ENCODE data around the gene GPHN. TPM values are rescaled to one million over a fixed set of nuclear protein-coding genes. Genes with fewer than 3 reads are reported as not detected.

GPHN gene
- total and polyA plus RNA-seq, 4 donors: 9.1 to 57.6 (median 33.9) TPM

- ATAC-seq (ENCODE audit: insufficient read depth, low FRiP score) (no peak), DNase-seq (no peak)
- H3K27me3 ChIP-seq (ENCODE audit: control insufficient read depth in 3 of 3, insufficient read depth in 3 of 3, low read length in 2 of 3): no peaks in the 10 kb centered on the region
- no peaks in the 10 kb centered on the region for H3K9me3 ChIP-seq (ENCODE audit: control insufficient read depth in 4 of 4, insufficient read depth in 3 of 4, low read length in 3 of 4)
- no peak overlapping the region for H3K9ac ChIP-seq (ENCODE audit: insufficient read depth in 1 of 2, low read length in 2 of 2)
- no peaks in the 10 kb centered on the region for H3K4me1 ChIP-seq (ENCODE audit: control insufficient read depth in 5 of 5, insufficient read depth in 5 of 5, low read length in 5 of 5)
- WGBS, 2 donors: 86 to 89% methylated on average over 2 of the region's 2 CpGs
- TF ChIP-seq CTCF (IDR thresholded peaks at IDR 0.05; ENCODE audit: control extremely low read depth, extremely low read depth): no peak
- no peaks in the 10 kb centered on the region for H3K36me3 ChIP-seq (ENCODE audit: control insufficient read depth in 4 of 4, insufficient read depth in 4 of 4, low read length in 4 of 4)
- H3K4me3 ChIP-seq: no peak overlapping the region
- H3K27ac ChIP-seq (ENCODE audit: low read depth in 1 of 2, low read length in 1 of 2): no peak overlapping the region
These were observed 39.1 kb upstream of the GPHN start for GRCh38 chr14:66468778-66469367.

GRCh38 chr14:66471584-66471983, 36.4 kb upstream of the GPHN start:
- no peaks in the 10 kb centered on the region for H3K4me1 ChIP-seq (ENCODE audit: control insufficient read depth in 5 of 5, insufficient read depth in 5 of 5, low read length in 5 of 5)
- no peak for DNase-seq
- H3K27me3 ChIP-seq (ENCODE audit: control insufficient read depth in 3 of 3, insufficient read depth in 3 of 3, low read length in 2 of 3): no peaks in the 10 kb centered on the region
- no peak overlapping the region for H3K9ac ChIP-seq (ENCODE audit: insufficient read depth in 1 of 2, low read length in 2 of 2)
- no peak for ATAC-seq (ENCODE audit: insufficient read depth, low FRiP score)
- H3K36me3 ChIP-seq (ENCODE audit: control insufficient read depth in 4 of 4, insufficient read depth in 4 of 4, low read length in 4 of 4): no peaks in the 10 kb centered on the region
- WGBS, 2 donors: 72 to 86% methylated on average over 4 of the region's 4 CpGs
- H3K27ac ChIP-seq (ENCODE audit: low read depth in 1 of 2, low read length in 1 of 2): no peak overlapping the region
- no peak for TF ChIP-seq CTCF (IDR thresholded peaks at IDR 0.05; ENCODE audit: control extremely low read depth, extremely low read depth)
- H3K4me3 ChIP-seq: no peak overlapping the region
- no peaks in the 10 kb centered on the region for H3K9me3 ChIP-seq (ENCODE audit: control insufficient read depth in 4 of 4, insufficient read depth in 3 of 4, low read length in 3 of 4)

- no peaks in the 10 kb centered on the region for H3K36me3 ChIP-seq (ENCODE audit: control insufficient read depth in 4 of 4, insufficient read depth in 4 of 4, low read length in 4 of 4)
- TF ChIP-seq CTCF (IDR thresholded peaks at IDR 0.05; ENCODE audit: control extremely low read depth, extremely low read depth): no peak
- ATAC-seq (ENCODE audit: insufficient read depth, low FRiP score) (no peak), DNase-seq (no peak)
- no peak overlapping the region for H3K4me3 ChIP-seq
- no peaks in the 10 kb centered on the region for H3K4me1 ChIP-seq (ENCODE audit: control insufficient read depth in 5 of 5, insufficient read depth in 5 of 5, low read length in 5 of 5)
- no peak overlapping the region for H3K27ac ChIP-seq (ENCODE audit: low read depth in 1 of 2, low read length in 1 of 2)
- no peaks in the 10 kb centered on the region for H3K27me3 ChIP-seq (ENCODE audit: control insufficient read depth in 3 of 3, insufficient read depth in 3 of 3, low read length in 2 of 3)
- H3K9me3 ChIP-seq (ENCODE audit: control insufficient read depth in 4 of 4, insufficient read depth in 3 of 4, low read length in 3 of 4): no peaks in the 10 kb centered on the region
- H3K9ac ChIP-seq (ENCODE audit: insufficient read depth in 1 of 2, low read length in 2 of 2): no peak overlapping the region
These were observed 35.7 kb upstream of the GPHN start for GRCh38 chr14:66472251-66472650.

GRCh38 chr14:66473223-66473622, 34.7 kb upstream of the GPHN start:
- Histone ChIP-seq H3K4me1 (ENCODE audit: control insufficient read depth in 5 of 5, insufficient read depth in 5 of 5, low read length in 5 of 5) (no peaks in the 10 kb centered on the region), H3K4me3 (no peak overlapping the region), H3K36me3 (ENCODE audit: control insufficient read depth in 4 of 4, insufficient read depth in 4 of 4, low read length in 4 of 4) (no peaks in the 10 kb centered on the region), H3K27me3 (ENCODE audit: control insufficient read depth in 3 of 3, insufficient read depth in 3 of 3, low read length in 2 of 3) (no peaks in the 10 kb centered on the region), H3K27ac (ENCODE audit: low read depth in 1 of 2, low read length in 1 of 2) (no peak overlapping the region), H3K9ac (ENCODE audit: insufficient read depth in 1 of 2, low read length in 2 of 2) (no peak overlapping the region), H3K9me3 (ENCODE audit: control insufficient read depth in 4 of 4, insufficient read depth in 3 of 4, low read length in 3 of 4) (no peaks in the 10 kb centered on the region)
- ATAC-seq (ENCODE audit: insufficient read depth, low FRiP score): no peak
- DNase-seq: no peak
- no peak for TF ChIP-seq CTCF (IDR thresholded peaks at IDR 0.05; ENCODE audit: control extremely low read depth, extremely low read depth)
- WGBS, 2 donors: 80 to 93% methylated on average over 2 of the region's 2 CpGs

Measured in lung (tissue), 12 donors.